Muscle of arm (tissue), 12 donors: ENCODE measurements around the gene LCN6. TPM values are rescaled to one million over a fixed set of nuclear protein-coding genes. Genes with fewer than 3 reads are reported as not detected.
"Not testable (repeated sequence)": the region's sequence is repeated elsewhere in the genome, so short reads cannot be mapped to it uniquely, and the experiment has no call there.

Source experiments
- DNase-seq: peaks from one replicate; pipeline ENCODE4 v3.0.0-alpha.2; 2013
- polyA plus RNA-seq, 12 donors: library from polyadenylated mRNA; unstranded; fragments of 120-200 nt; gene quantifications; one replicate each; pipeline ENCODE4 v1.2.1, GENCODE V29; 2013; ENCODE audit not compliant: insufficient read length in 12 of 12

LCN6 gene
- polyA plus RNA-seq, 12 donors = 0.21 to 0.40 TPM; not detected in 10

GRCh38 chr9:136760424-136760823 lies 12.1 kb upstream of the LCN6 start:
- no peak for DNase-seq

- no peak for DNase-seq
Observed at GRCh38 chr9:136759436-136760325, 11.4 kb upstream of the LCN6 start.

- no peak for DNase-seq
Observed at GRCh38 chr9:136759001-136759400, 10.7 kb upstream of the LCN6 start.

GRCh38 chr9:136757751-136758140 lies 9.4 kb upstream of the LCN6 start:
- no peak for DNase-seq

GRCh38 chr9:136757328-136757727 lies 9.0 kb upstream of the LCN6 start:
- DNase-seq = no peak

- DNase-seq = no peak
Observed at GRCh38 chr9:136756836-136757235, 8.5 kb upstream of the LCN6 start.

- no peak for DNase-seq
Observed at GRCh38 chr9:136756134-136756438, 7.8 kb upstream of the LCN6 start.

GRCh38 chr9:136755302-136756133 lies 7.2 kb upstream of the LCN6 start:
- not testable (repeated sequence) for DNase-seq

- no peak for DNase-seq
Observed at GRCh38 chr9:136754626-136755301, 6.4 kb upstream of the LCN6 start.

GRCh38 chr9:136754059-136754572 lies 5.8 kb upstream of the LCN6 start:
- DNase-seq = no peak

- no peak for DNase-seq
Observed at GRCh38 chr9:136753371-136754058, 5.2 kb upstream of the LCN6 start.

- DNase-seq = no peak
Observed at GRCh38 chr9:136751814-136752213, 3.5 kb upstream of the LCN6 start.

GRCh38 chr9:136751244-136751643 lies 2.9 kb upstream of the LCN6 start:
- DNase-seq = no peak

- no peak for DNase-seq
Observed at GRCh38 chr9:136750526-136750925, 2.2 kb upstream of the LCN6 start.

GRCh38 chr9:136748666-136749611 lies 614 bp upstream of the LCN6 start:
- no peak for DNase-seq

GRCh38 chr9:136747161-136748060 lies 914 bp downstream of the LCN6 start:
- no peak for DNase-seq

GRCh38 chr9:136746621-136747020 lies 1.7 kb downstream of the LCN6 start:
- DNase-seq = no peak

GRCh38 chr9:136746155-136746490 lies 2.2 kb downstream of the LCN6 start:
- DNase-seq = no peak

GRCh38 chr9:136745389-136746154 lies 2.8 kb downstream of the LCN6 start:
- no peak for DNase-seq
